Mucosa of descending colon (tissue), 3 donors: ENCODE measurements around the gene LRRC8E. TPM values are rescaled to one million over a fixed set of nuclear protein-coding genes. Genes with fewer than 3 reads are reported as not detected.

Experiments
- ATAC-seq: fragments of 200-7000 bp; cut with Tn5 transposase; one replicate; pipeline ENCODE4 v1.9.1; 2020; ENCODE audit warnings: mild to moderate bottlenecking, moderate library complexity
- DNase-seq, 3 donors: peaks; one replicate each; pipeline ENCODE4 v3.0.0-alpha.2; 2020
- H3K36me3 ChIP-seq: fragments of 200-600 bp; one replicate; pipeline ENCODE4 v1.8.0; 2021; ENCODE audit warnings: low read depth, mild to moderate bottlenecking
- H3K4me1 ChIP-seq: fragments of 200-600 bp; one replicate; pipeline ENCODE4 v1.8.0; 2021; ENCODE audit warnings: low read depth, mild to moderate bottlenecking
- H3K4me3 ChIP-seq: fragments of 200-600 bp; one replicate; pipeline ENCODE4 v1.8.0; 2021; ENCODE audit warnings: mild to moderate bottlenecking
- H3K9me3 ChIP-seq: fragments of 200-600 bp; one replicate; pipeline ENCODE4 v1.8.0; 2021; ENCODE audit warnings: mild to moderate bottlenecking
- intact Hi-C, 2 donors: fragments of 100-400 bp; cut with DNase I in 1 of 2; cut with micrococcal nuclease in 1 of 2; formaldehyde crosslinking; loops; one replicate each; pipeline versions ENCODE4 v1.11.0 to v1.11.1; 2022; cut with DNase I, micrococcal nuclease
- total RNA-seq, 3 donors: library from RNA; stranded (reverse); fragmentation: NEBNext Ultra II Directional in 2 of 3; extraction: Animal tissue kit (Norgen Biotek cat#: 25700) in 2 of 3; gene quantifications; one replicate each; pipeline versions ENCODE4 v1.2.1 to v1.2.4, GENCODE V29; 2021 to 2023
- TF ChIP-seq, protein P1 (sequence below): fragments of 200-600 bp; IDR thresholded peaks from one replicate; pipeline ENCODE4 v1.8.0; 2022; ENCODE audit warnings: antibody characterized with exemption, mild to moderate bottlenecking
- donor health status: DM: no; HTN: no; CAD: no; lungs with moderate emphysema.
- donor health status: DM: no; HTN: no; CAD: no.
- donor health status: DM: no; HTN: yes; CAD: no.

LRRC8E gene
- total RNA-seq, 3 donors from 2014 or later: 0.32 to 1.5 (median 1.3) TPM

DNA sequence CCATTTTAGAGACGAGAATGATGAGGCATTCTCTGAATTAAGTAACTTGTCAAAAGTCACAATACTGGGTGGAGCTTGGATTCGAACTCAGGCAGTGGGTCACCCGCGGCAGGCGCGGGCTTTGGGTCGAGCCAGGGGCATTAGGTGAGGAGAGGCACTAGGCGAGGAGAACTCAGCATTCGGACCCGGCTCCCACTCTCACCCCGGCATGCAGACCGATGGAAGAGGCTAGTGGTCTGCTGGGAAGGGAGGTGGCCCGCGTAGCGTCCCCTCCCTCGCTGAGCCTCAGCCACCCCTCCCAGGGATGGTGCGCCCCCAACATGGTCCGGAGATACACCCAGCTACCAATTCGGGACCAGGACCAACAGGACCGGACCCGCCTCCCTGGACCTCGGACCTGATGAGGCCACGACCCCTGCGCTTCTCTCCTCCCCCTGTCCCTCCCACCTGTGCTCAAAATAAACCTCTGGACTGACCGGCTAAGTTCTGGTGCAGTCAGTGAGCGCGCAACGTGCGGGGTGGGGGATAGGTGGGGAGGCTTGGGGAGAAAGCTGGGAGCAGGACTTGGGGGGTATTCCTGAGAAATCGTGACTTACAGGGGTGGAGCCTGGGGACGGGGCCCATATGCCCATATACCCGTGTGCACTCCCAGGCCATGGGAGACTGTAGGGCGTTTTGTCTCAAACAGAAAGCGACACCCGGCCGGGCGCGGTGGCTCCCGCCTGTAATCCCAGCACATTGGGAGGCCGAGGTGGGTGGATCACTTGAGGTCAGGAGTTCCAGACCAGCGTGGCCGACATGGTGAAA lies 30.5 kb downstream of the LRRC8E start:
- peak in 1 of 3 donors; percentile 59 for DNase-seq
- intact Hi-C loops: no loop called here
- Histone ChIP-seq H3K36me3 (no peaks in the 10 kb centered on the region), H3K4me3 (no peak overlapping the region), H3K4me1 (peaks cover 51% of the 10 kb centered on the region), H3K9me3 (no peaks in the 10 kb centered on the region)
- no peak for ATAC-seq
- TF ChIP-seq, protein P1, sequence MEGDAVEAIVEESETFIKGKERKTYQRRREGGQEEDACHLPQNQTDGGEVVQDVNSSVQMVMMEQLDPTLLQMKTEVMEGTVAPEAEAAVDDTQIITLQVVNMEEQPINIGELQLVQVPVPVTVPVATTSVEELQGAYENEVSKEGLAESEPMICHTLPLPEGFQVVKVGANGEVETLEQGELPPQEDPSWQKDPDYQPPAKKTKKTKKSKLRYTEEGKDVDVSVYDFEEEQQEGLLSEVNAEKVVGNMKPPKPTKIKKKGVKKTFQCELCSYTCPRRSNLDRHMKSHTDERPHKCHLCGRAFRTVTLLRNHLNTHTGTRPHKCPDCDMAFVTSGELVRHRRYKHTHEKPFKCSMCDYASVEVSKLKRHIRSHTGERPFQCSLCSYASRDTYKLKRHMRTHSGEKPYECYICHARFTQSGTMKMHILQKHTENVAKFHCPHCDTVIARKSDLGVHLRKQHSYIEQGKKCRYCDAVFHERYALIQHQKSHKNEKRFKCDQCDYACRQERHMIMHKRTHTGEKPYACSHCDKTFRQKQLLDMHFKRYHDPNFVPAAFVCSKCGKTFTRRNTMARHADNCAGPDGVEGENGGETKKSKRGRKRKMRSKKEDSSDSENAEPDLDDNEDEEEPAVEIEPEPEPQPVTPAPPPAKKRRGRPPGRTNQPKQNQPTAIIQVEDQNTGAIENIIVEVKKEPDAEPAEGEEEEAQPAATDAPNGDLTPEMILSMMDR: no peak

- no peaks in the 10 kb centered on the region for H3K36me3 ChIP-seq
- H3K4me1 ChIP-seq: peaks cover 51% of the 10 kb centered on the region
- no peaks in the 10 kb centered on the region for H3K9me3 ChIP-seq
- intact Hi-C loops: no loop called here
- ATAC-seq (peak; percentile 76), DNase-seq (peak; percentile 98)
- TF ChIP-seq, protein P1: no peak
- peak within 1 kb of the TSS; percentile 50 for H3K4me3 ChIP-seq
These were observed 31.6 kb downstream of the LRRC8E start, which contains the start of gene SNAPC2 for GRCh38 chr19:7919610-7920518. Gene SNAPC2, plus strand, starts transcription at chr19:7920338. Its CDS starts 29 bp downstream, at chr19:7920367.

DNA sequence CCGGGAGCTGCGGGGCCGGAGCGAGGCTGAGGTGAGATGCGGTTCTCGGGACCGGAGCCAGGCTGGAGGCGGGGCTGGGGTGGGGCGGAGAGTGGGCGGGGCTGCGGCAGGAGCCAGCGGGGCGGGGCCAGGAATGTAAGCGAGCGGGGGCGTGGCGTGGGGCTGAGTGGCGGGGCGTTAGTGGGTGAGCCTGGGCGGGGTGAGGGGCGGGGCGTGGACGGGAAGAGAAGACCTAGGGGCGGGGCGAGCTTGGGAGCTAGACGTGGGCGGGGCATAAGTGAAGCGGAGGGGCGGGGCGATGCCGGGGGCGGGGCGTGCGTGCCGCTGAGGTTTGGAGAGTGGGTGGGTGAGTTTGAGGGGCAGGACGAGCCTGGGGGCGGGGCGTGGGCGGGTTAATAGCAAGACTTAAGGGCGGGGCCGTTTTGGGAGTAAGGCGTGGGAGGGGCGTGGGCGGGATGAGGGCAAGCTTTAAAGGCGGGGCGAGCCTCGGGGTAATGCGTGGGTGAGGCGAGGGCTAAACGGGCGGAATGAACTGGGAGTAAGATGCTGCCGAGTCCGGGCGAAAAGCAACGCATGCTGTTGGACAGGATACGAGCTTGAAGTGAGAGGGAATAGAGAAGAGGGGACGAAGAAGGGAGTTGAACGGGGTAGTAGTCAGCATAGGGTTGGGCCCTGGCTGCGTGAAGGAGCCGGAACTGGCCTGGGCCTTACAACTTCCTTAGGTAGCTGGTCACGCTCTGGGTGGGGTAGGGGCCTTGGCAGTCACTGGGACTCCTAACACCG lies 32.4 kb downstream of the LRRC8E start:
- ATAC-seq (peak; percentile 87), DNase-seq (peak; percentile 99 to 100 (median 100))
- intact Hi-C loops: no loop called here
- Histone ChIP-seq H3K4me1 (peaks cover 52% of the 10 kb centered on the region), H3K4me3 (peak overlapping the region; percentile 50), H3K9me3 (no peaks in the 10 kb centered on the region), H3K36me3 (no peaks in the 10 kb centered on the region)
- TF ChIP-seq, protein P1: no peak

- H3K4me1 ChIP-seq: peaks cover 49% of the 10 kb centered on the region
- intact Hi-C loops: no loop called here
These were observed 33.1 kb downstream of the LRRC8E start for GRCh38 chr19:7921302-7921966.

More at GRCh38 chr19:7921302-7921966, 33.1 kb downstream of the LRRC8E start:
- Histone ChIP-seq H3K9me3 (no peaks in the 10 kb centered on the region), H3K36me3 (no peaks in the 10 kb centered on the region), H3K4me3 (no peak overlapping the region)
- TF ChIP-seq, protein P1: no peak
- ATAC-seq (no peak), DNase-seq (peak in 1 of 3 donors; percentile 60)
